ENCODE measurements around the gene GTPBP1. TPM values are rescaled to one million over a fixed set of nuclear protein-coding genes. Genes with fewer than 3 reads are reported as not detected.

Gene GTPBP1
- polyA plus RNA-seq, 3 donors = 6.7 to 41.4 (median 12.7) TPM

DNA sequence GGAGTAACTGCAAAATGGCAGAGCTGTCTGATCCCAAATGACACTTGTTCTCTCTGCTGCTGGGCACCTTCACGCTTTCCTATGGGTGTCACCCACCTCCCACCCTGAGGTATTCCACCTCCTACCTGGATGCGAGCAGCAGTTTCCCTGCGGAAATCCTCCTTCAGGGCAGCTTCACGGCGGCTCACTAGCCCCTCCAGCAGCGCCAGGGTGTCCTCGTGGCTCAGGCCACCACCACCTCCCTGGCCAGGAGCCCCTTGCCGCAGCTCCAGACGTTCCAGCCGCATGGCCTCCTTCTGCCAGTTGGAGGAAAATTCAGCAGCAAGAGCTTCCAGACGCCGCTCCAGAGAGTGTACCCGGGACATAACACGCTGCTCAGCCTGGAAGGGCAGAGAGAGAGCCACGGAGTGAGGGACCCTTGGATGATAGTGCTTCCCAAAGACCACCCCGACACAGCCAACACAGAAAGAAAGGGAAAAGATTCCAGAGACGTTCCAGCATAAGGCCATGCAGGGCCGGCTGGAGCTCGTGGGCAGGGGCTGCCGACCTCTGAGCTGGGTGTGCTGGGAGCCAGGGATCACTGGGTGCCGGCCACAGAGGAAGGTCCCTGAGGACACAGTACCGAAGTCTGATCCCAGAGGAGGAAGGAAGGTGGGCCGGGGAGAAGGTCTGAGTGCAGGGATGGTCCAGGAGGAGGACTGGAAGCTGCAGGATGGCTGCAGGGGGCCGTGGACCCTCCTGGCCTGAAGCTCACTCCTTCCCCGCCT, 36.6 kb downstream of the GTPBP1 start:
- H3K27ac ChIP-seq (ENCODE audit: low read depth in 1 of 2, low read length in 2 of 2) = no peak overlapping the region
- DNase-seq = no peak
- TF ChIP-seq, protein P1, sequence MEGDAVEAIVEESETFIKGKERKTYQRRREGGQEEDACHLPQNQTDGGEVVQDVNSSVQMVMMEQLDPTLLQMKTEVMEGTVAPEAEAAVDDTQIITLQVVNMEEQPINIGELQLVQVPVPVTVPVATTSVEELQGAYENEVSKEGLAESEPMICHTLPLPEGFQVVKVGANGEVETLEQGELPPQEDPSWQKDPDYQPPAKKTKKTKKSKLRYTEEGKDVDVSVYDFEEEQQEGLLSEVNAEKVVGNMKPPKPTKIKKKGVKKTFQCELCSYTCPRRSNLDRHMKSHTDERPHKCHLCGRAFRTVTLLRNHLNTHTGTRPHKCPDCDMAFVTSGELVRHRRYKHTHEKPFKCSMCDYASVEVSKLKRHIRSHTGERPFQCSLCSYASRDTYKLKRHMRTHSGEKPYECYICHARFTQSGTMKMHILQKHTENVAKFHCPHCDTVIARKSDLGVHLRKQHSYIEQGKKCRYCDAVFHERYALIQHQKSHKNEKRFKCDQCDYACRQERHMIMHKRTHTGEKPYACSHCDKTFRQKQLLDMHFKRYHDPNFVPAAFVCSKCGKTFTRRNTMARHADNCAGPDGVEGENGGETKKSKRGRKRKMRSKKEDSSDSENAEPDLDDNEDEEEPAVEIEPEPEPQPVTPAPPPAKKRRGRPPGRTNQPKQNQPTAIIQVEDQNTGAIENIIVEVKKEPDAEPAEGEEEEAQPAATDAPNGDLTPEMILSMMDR (IDR thresholded peaks at IDR 0.05) = no peak
- Mint-ChIP-seq H3K27ac (peak overlapping the region in 3 of 7 donors; percentile 33 to 43 (median 38)), H3K27me3 (ENCODE audit: low read depth in 3 of 3) (peaks cover 0 to 1% (median 0%) of the 10 kb centered on the region in 3 donors), H3K4me1 (no peaks in the 10 kb centered on the region), H3K9me3 (no peaks in the 10 kb centered on the region), H3K36me3 (peaks cover 88 to 100% of the 10 kb centered on the region in 2 donors), H3K4me3 (no peak overlapping the region)
- H3K9me3 ChIP-seq (replicated peaks in 1 of 2; ENCODE audit: control insufficient read depth in 1 of 2, insufficient read depth in 1 of 2, low read length in 2 of 2) = no peaks in the 10 kb centered on the region
- H3K4me2 ChIP-seq (replicated peaks; ENCODE audit: extremely low read depth, low read length, poor library complexity, severe bottlenecking) = no peak overlapping the region
- no peak overlapping the region for H2AFZ ChIP-seq (ENCODE audit: insufficient read depth, low read depth, low read length, poor library complexity, severe bottlenecking)
- no peak overlapping the region for H3K4me3 ChIP-seq (replicated peaks in 1 of 3; ENCODE audit: low read depth in 2 of 3, low read length in 3 of 3)
- H3K4me1 ChIP-seq (ENCODE audit: control insufficient read depth in 1 of 2, insufficient read depth in 2 of 2, low read length in 2 of 2) = no peaks in the 10 kb centered on the region
- H3K27me3 ChIP-seq (ENCODE audit: control insufficient read depth in 2 of 2, insufficient read depth in 2 of 2, low read length in 2 of 2) = no peaks in the 10 kb centered on the region
- intact Hi-C loops (cut with micrococcal nuclease) = no loop called here
- H3K36me3 ChIP-seq (replicated peaks in 1 of 2; ENCODE audit: control insufficient read depth in 1 of 2, insufficient read depth in 2 of 2, low read length in 2 of 2) = peaks cover 97 to 100% of the 10 kb centered on the region in 2 donors
- H3K79me2 ChIP-seq (ENCODE audit: insufficient read depth, low read length) = peaks cover 76% of the 10 kb centered on the region
- no peak overlapping the region for H3K9ac ChIP-seq (ENCODE audit: insufficient read depth, low read length, poor library complexity, severe bottlenecking)
- H4K20me1 ChIP-seq (ENCODE audit: insufficient read depth, low read length) = peaks cover 99% of the 10 kb centered on the region
- WGBS (ENCODE audit: insufficient coverage) = 99% methylated on average over 20 of the region's 25 CpGs

DNA sequence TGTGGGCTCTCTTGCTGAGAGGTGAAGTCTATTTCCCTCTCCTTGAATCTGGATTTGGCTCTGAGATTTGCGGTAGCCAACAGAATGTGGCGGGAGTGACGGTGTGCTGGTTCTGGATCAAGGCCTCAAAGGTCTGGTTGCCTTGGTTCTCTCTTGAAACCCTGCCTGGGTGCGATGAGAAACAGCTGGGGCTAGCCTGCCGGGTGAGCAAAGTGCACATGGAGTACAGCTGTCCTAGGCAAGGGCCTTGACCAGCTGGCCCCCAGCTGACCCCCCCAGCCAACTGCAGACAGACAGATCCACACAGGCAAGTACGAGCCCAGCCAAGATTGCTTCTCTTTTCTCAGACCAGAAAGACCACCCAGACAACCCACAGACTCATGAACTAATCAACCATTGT, 39.2 kb downstream of the GTPBP1 start:
- H3K4me2 ChIP-seq (replicated peaks; ENCODE audit: extremely low read depth, low read length, poor library complexity, severe bottlenecking) = no peak overlapping the region
- no peaks in the 10 kb centered on the region for H3K27me3 Mint-ChIP-seq (ENCODE audit: low read depth in 3 of 3)
- H3K9ac ChIP-seq (ENCODE audit: insufficient read depth, low read length, poor library complexity, severe bottlenecking) = no peak overlapping the region
- H3K4me3 ChIP-seq (replicated peaks in 1 of 3; ENCODE audit: low read depth in 2 of 3, low read length in 3 of 3) = no peak overlapping the region
- no peaks in the 10 kb centered on the region for H3K27me3 ChIP-seq (ENCODE audit: control insufficient read depth in 2 of 2, insufficient read depth in 2 of 2, low read length in 2 of 2)
- peaks cover 87% of the 10 kb centered on the region for H3K79me2 ChIP-seq (ENCODE audit: insufficient read depth, low read length)
- no peak for DNase-seq
- H3K4me1 ChIP-seq (ENCODE audit: control insufficient read depth in 1 of 2, insufficient read depth in 2 of 2, low read length in 2 of 2) = no peaks in the 10 kb centered on the region
- peak overlapping the region in 1 of 2 donors; percentile 5 for H3K27ac ChIP-seq (ENCODE audit: low read depth in 1 of 2, low read length in 2 of 2)
- TF ChIP-seq, protein P1 (IDR thresholded peaks at IDR 0.05) = no peak
- peaks cover 95 to 100% of the 10 kb centered on the region in 2 donors for H3K36me3 ChIP-seq (replicated peaks in 1 of 2; ENCODE audit: control insufficient read depth in 1 of 2, insufficient read depth in 2 of 2, low read length in 2 of 2)
- no peaks in the 10 kb centered on the region for H3K9me3 Mint-ChIP-seq
- no peaks in the 10 kb centered on the region for H3K9me3 ChIP-seq (replicated peaks in 1 of 2; ENCODE audit: control insufficient read depth in 1 of 2, insufficient read depth in 1 of 2, low read length in 2 of 2)
- H4K20me1 ChIP-seq (ENCODE audit: insufficient read depth, low read length) = peaks cover 99% of the 10 kb centered on the region
- 100% methylated on average over 5 of the region's 6 CpGs for WGBS (ENCODE audit: insufficient coverage)
- H2AFZ ChIP-seq (ENCODE audit: insufficient read depth, low read depth, low read length, poor library complexity, severe bottlenecking) = no peak overlapping the region
- H3K4me1 Mint-ChIP-seq = no peaks in the 10 kb centered on the region
- peak overlapping the region in 3 of 7 donors; percentile 25 to 50 (median 33) for H3K27ac Mint-ChIP-seq
- intact Hi-C loops (cut with micrococcal nuclease) = no loop called here
- H3K36me3 Mint-ChIP-seq = peaks cover 86 to 100% of the 10 kb centered on the region in 2 donors
- H3K4me3 Mint-ChIP-seq = no peak overlapping the region
